Measurements from ENCODE around the gene MYL5. TPM values are rescaled to one million over a fixed set of nuclear protein-coding genes. Genes with fewer than 3 reads are reported as not detected.

MYL5 gene
- total RNA-seq, 2 experiments from 2014 or later: 14.7 to 17.8 TPM

DNA sequence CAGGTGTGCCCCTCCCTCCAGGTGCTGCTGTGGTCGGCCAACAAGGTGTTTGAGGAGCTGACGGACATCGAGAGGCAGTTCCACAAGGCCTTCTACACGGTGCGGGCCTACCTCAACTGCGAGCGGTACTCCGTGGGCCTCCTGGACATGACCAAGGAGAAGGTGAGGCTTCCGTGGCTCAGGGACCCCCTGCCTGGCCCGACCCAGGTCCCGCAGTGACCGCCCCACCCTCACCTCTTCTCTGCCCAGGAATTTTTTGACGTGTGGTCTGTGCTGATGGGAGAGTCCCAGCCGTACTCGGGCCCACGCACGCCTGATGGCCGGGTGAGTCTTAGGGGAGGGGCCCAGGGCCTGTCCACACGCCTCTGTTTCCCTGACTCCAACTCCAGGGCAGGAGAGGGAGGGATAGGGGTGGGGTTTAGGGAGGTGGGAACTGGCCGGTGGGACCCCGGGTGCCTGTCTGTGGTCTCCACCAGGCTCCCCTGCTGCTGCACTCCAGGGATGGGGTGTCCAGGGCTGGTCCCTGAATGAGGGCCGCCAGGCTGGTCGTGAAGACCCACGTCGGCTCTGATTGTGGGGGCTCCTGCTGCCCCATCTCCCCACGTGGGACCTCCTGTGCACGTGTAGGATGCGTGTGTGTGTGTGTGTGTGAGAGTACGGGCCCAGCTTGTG lies 20.4 kb upstream of the MYL5 start:
- ChIA-PET CTCF (no interaction called here), POLR2A (no interaction called here)
- no peak overlapping the region for H3K4me3 Mint-ChIP-seq
- H3K27me3 Mint-ChIP-seq: peaks cover 2% of the 10 kb centered on the region
- ATAC-seq: no peak
- no peak for TF ChIP-seq CTCF (IDR thresholded peaks at IDR 0.05)
- H3K27ac Mint-ChIP-seq: no peak overlapping the region
- intact Hi-C loops (cut with micrococcal nuclease): no loop called here
- H3K4me1 Mint-ChIP-seq (ENCODE audit: low read depth): no peaks in the 10 kb centered on the region
- H3K9me3 Mint-ChIP-seq: no peaks in the 10 kb centered on the region
- H3K36me3 Mint-ChIP-seq (ENCODE audit: low read depth): no peaks in the 10 kb centered on the region
- DNase-seq: no peak

DNA sequence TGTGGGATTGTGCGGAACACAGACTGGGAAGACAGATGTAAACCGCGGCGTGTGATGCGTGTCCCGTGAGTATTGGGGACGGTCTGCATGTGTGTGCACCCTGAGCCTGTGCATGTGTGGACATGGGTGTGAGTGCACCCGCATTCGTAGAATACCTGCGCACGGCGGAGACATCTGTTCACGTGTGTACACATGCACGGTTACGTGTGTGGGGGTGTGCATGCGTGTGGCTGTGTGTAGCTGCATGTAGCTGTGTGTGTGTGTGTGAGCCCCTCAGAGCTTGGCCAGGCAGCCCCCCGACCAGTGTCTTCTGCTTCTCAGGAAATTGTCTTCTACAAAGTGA lies 19.9 kb upstream of the MYL5 start:
- TF ChIP-seq CTCF (IDR thresholded peaks at IDR 0.05): no peak
- ATAC-seq: no peak
- DNase-seq: no peak
- CTCF ChIA-PET: no interaction called here
- intact Hi-C loops (cut with micrococcal nuclease): no loop called here
- H3K4me1 Mint-ChIP-seq (ENCODE audit: low read depth): no peaks in the 10 kb centered on the region
- no peaks in the 10 kb centered on the region for H3K9me3 Mint-ChIP-seq
- no peaks in the 10 kb centered on the region for H3K36me3 Mint-ChIP-seq (ENCODE audit: low read depth)
- H3K27ac Mint-ChIP-seq: no peak overlapping the region
- POLR2A ChIA-PET: no interaction called here
- H3K4me3 Mint-ChIP-seq: no peak overlapping the region
- no peaks in the 10 kb centered on the region for H3K27me3 Mint-ChIP-seq

- DNase-seq (no peak), ATAC-seq (no peak)
- no peak for TF ChIP-seq CTCF (IDR thresholded peaks at IDR 0.05)
- no peak overlapping the region for H3K4me3 Mint-ChIP-seq
- no peaks in the 10 kb centered on the region for H3K4me1 Mint-ChIP-seq (ENCODE audit: low read depth)
- no peaks in the 10 kb centered on the region for H3K9me3 Mint-ChIP-seq
- no peak overlapping the region for H3K27ac Mint-ChIP-seq
- ChIA-PET CTCF (no interaction called here), POLR2A (no interaction called here)
- intact Hi-C loops (cut with micrococcal nuclease): no loop called here
- no peaks in the 10 kb centered on the region for H3K27me3 Mint-ChIP-seq
- peaks cover 3% of the 10 kb centered on the region for H3K36me3 Mint-ChIP-seq (ENCODE audit: low read depth)
Measured at GRCh38 chr4:654871-655463, 19.4 kb upstream of the MYL5 start.

GRCh38 chr4:655464-656151 lies 18.7 kb upstream of the MYL5 start:
- H3K9me3 Mint-ChIP-seq: no peaks in the 10 kb centered on the region
- intact Hi-C loops (cut with micrococcal nuclease): no loop called here
- no peak overlapping the region for H3K27ac Mint-ChIP-seq
- POLR2A ChIA-PET: interaction anchor here (1.0 kb wide), 1 partner anchor 17 kb away, joined by 4 read pairs; no protein-coding TSS in a partner anchor
- no peaks in the 10 kb centered on the region for H3K27me3 Mint-ChIP-seq
- H3K36me3 Mint-ChIP-seq (ENCODE audit: low read depth): peaks cover 5% of the 10 kb centered on the region
- H3K4me3 Mint-ChIP-seq: no peak overlapping the region
- no peak for DNase-seq
- ATAC-seq: no peak
- no peaks in the 10 kb centered on the region for H3K4me1 Mint-ChIP-seq (ENCODE audit: low read depth)
- TF ChIP-seq CTCF (IDR thresholded peaks at IDR 0.05): no peak
- CTCF ChIA-PET: no interaction called here

Data from activated CD8-positive, alpha-beta T cell treated with anti-CD3 and anti-CD28 coated beads for 36 hours (primary cell).